ENCODE data around the gene CXorf51A.
"Not testable (repeated sequence)": the region's sequence is repeated elsewhere in the genome, so short reads cannot be mapped to it uniquely, and the experiment has no call there.

The CXorf51A gene

GRCh38 chrX:146814644-146815043 lies at the start of gene CXorf51A:
Gene CXorf51A, minus strand, starts transcription at chrX:146814744. Its CDS starts 21 bp downstream, at chrX:146814723.
- not testable (repeated sequence) for DNase-seq (ENCODE audit: low read depth in 2 of 2)

GRCh38 chrX:146863566-146863965 lies 49.0 kb upstream of the CXorf51A start:
- DNase-seq (ENCODE audit: low read depth in 2 of 2): no peak

GRCh38 chrX:146854281-146854680 lies 39.7 kb upstream of the CXorf51A start:
- DNase-seq (ENCODE audit: low read depth in 2 of 2): no peak

- DNase-seq (ENCODE audit: low read depth in 2 of 2): no peak
Observed at GRCh38 chrX:146831994-146832393, 17.4 kb upstream of the CXorf51A start.

GRCh38 chrX:146809471-146809870 lies 5.1 kb downstream of the CXorf51A start, which contains the start of gene CXorf51B:
Gene CXorf51B, plus strand, starts transcription at chrX:146809771. Its CDS starts 21 bp downstream, at chrX:146809792.
- DNase-seq (ENCODE audit: low read depth in 2 of 2): not testable (repeated sequence)

Measured in activated CD8-positive, alpha-beta memory T cell treated with anti-CD3 and anti-CD28 coated beads for 4 hours (primary cell).